GM19023 (cell line): ENCODE measurements around the gene RTN4RL2.

Source experiments
- ATAC-seq: cut with Tn5 transposase; IDR thresholded peaks from one replicate; pipeline ENCODE4 v1.9.1; 2021; ENCODE audit warnings: mild to moderate bottlenecking, moderate library complexity; ENCODE audit not compliant: unreplicated experiment

The RTN4RL2 gene

GRCh38 chr11:57479911-57480310 is 19.6 kb downstream of the RTN4RL2 start:
- no peak for ATAC-seq

- no peak for ATAC-seq
Observed at GRCh38 chr11:57480409-57481137, 20.2 kb downstream of the RTN4RL2 start.

GRCh38 chr11:57481315-57481714 is 21.0 kb downstream of the RTN4RL2 start:
- ATAC-seq: no peak

GRCh38 chr11:57481915-57482781 is 21.8 kb downstream of the RTN4RL2 start:
- ATAC-seq: no peak

- peak; percentile 56 for ATAC-seq
Observed at GRCh38 chr11:57482782-57483561, 22.6 kb downstream of the RTN4RL2 start.

GRCh38 chr11:57483562-57483918 is 23.2 kb downstream of the RTN4RL2 start:
- ATAC-seq: no peak

- ATAC-seq: peak; percentile 42
Observed at GRCh38 chr11:57484141-57484710, 23.9 kb downstream of the RTN4RL2 start.

GRCh38 chr11:57485217-57485990 is 25.1 kb downstream of the RTN4RL2 start:
- ATAC-seq: no peak

- no peak for ATAC-seq
Observed at GRCh38 chr11:57487021-57487778, 26.9 kb downstream of the RTN4RL2 start.

- no peak for ATAC-seq
Observed at GRCh38 chr11:57487920-57488659, 27.8 kb downstream of the RTN4RL2 start.

- no peak for ATAC-seq
Observed at GRCh38 chr11:57490456-57491248, 30.3 kb downstream of the RTN4RL2 start.

GRCh38 chr11:57491371-57492061 is 31.2 kb downstream of the RTN4RL2 start:
- ATAC-seq: no peak

- ATAC-seq: peak; percentile 81
Observed at GRCh38 chr11:57493507-57494503, 33.5 kb downstream of the RTN4RL2 start.

- ATAC-seq: no peak
Observed at GRCh38 chr11:57496109-57496820, 35.9 kb downstream of the RTN4RL2 start.
